SKM-1 (cell line): ENCODE data around the gene PRIMA1.

ENCODE experiments used
- DNase-seq: peaks from one replicate; lab custom pipeline; 2025; ENCODE audit not compliant: unreplicated experiment; lab: John Stamatoyannopoulos, UW

Gene PRIMA1

GRCh38 chr14:93685121-93685895 is 103.0 kb downstream of the PRIMA1 start:
- DNase-seq, result no peak

- no peak for DNase-seq
Observed at GRCh38 chr14:93683226-93683625, 105.1 kb downstream of the PRIMA1 start.

- DNase-seq, result no peak
Observed at GRCh38 chr14:93682459-93682858, 105.8 kb downstream of the PRIMA1 start.

- DNase-seq, result no peak
Observed at GRCh38 chr14:93676416-93676958, 111.8 kb downstream of the PRIMA1 start.

GRCh38 chr14:93675651-93676050 is 112.6 kb downstream of the PRIMA1 start:
- no peak for DNase-seq

GRCh38 chr14:93674343-93674742 is 113.9 kb downstream of the PRIMA1 start:
- DNase-seq, result no peak

GRCh38 chr14:93669632-93670031 is 118.7 kb downstream of the PRIMA1 start:
- DNase-seq, result no peak
